ENCODE measurements around the gene GALNT5. TPM values are rescaled to one million over a fixed set of nuclear protein-coding genes. Genes with fewer than 3 reads are reported as not detected.
A peak's percentile ranks its signal among the peaks of the same experiment; 100 is the strongest.

The GALNT5 gene
- total and polyA plus RNA-seq, 4 donors: under 0.01 to 5.3 (median 0.01) TPM; not detected in 1

DNA sequence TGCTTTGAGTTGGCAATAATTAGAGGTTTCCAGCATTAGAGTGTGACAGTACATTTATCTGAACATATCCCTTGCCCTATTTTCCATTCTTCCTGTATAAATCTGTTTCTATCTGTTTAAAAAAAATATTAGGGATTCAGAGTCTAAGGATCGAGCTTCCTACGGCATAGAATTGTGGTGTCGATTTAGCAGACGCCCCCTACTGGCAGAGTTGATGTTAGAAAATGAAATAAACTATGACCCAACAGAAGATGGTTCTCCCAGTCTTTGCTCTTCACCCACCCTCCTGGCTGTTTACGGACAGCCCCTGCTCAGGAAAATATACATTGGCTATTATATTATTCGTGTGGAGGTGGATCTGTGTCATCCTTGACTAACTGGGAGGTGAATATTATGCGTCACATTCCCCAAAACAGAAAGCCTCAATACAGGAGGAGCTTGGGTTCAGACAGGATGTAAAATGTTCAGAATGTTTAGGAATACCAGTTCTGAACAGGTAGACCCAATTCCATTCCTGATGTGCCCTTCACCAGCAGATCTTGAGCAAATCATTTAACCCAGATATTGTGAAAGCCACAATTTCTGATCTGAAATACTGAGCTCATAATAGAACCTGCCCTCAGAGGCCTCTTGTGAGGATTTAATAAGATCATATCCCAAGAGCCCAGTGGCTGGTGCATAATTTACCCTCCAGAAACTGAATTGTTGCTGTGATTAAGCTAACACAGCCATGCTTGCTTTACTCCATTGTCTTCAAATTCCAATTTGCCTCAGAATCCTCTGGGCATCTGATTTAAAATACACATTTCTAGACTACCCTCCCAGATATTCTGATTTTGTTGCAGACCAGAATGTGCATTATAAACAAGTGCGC is 78.9 kb downstream of the GALNT5 start:
- Histone ChIP-seq H3K9me3 (ENCODE audit: control insufficient read depth in 4 of 4, low read length in 3 of 4) (no peaks in the 10 kb centered on the region), H3K4me3 (ENCODE audit: low read depth in 1 of 3, low read length in 3 of 3) (no peak overlapping the region), H3K27me3 (ENCODE audit: control insufficient read depth in 4 of 4, insufficient read depth in 4 of 4, low read length in 3 of 4) (no peaks in the 10 kb centered on the region), H3K4me1 (ENCODE audit: control insufficient read depth in 4 of 4, insufficient read depth in 4 of 4, low read length in 3 of 4) (no peaks in the 10 kb centered on the region), H3K36me3 (ENCODE audit: control insufficient read depth in 4 of 4, insufficient read depth in 3 of 4, low read depth in 1 of 4, low read length in 3 of 4) (no peaks in the 10 kb centered on the region), H3K27ac (ENCODE audit: low read depth in 1 of 2, low read length in 2 of 2) (no peak overlapping the region), H3K9ac (ENCODE audit: low read depth in 1 of 2, low read length in 2 of 2) (no peak overlapping the region)
- WGBS: 33% methylated on average over 8 of the region's 8 CpGs
- DNase-seq (ENCODE audit: low spot score): peak; percentile 38
- TF ChIP-seq NR2F2 (IDR thresholded peaks at IDR 0.05) (no peak), REST (IDR thresholded peaks at IDR 0.05) (no peak), HNF4G (IDR thresholded peaks at IDR 0.05) (no peak), FOXA1 (IDR thresholded peaks at IDR 0.05) (no peak), ATF3 (IDR thresholded peaks at IDR 0.05) (no peak), HNF4A (conservative IDR thresholded peaks at IDR 0.05) (peak in 1 of 2 donors; percentile 13), GABPA (IDR thresholded peaks at IDR 0.05 in 1 of 2, conservative IDR thresholded peaks at IDR 0.05 in 1 of 2) (no peak), RAD21 (IDR thresholded peaks at IDR 0.05) (peak; percentile 68 to 75), ZBTB33 (IDR thresholded peaks at IDR 0.05) (no peak), CTCF (IDR thresholded peaks at IDR 0.05; ENCODE audit: low read depth, low read length, missing input control) (peak; percentile 50), JUND (IDR thresholded peaks at IDR 0.05) (no peak), FOXA2 (IDR thresholded peaks at IDR 0.05) (no peak), EGR1 (IDR thresholded peaks at IDR 0.05; ENCODE audit: low read depth in 2 of 2) (no peak), YY1 (IDR thresholded peaks at IDR 0.05) (no peak)

GRCh38 chr2:157337978-157338377 is 80.5 kb downstream of the GALNT5 start:
- Histone ChIP-seq H3K9me3 (ENCODE audit: control insufficient read depth in 4 of 4, low read length in 3 of 4) (peaks cover 0 to 3% (median 2%) of the 10 kb centered on the region in 4 donors), H3K9ac (ENCODE audit: low read depth in 1 of 2, low read length in 2 of 2) (no peak overlapping the region), H3K4me1 (ENCODE audit: control insufficient read depth in 4 of 4, insufficient read depth in 4 of 4, low read length in 3 of 4) (no peaks in the 10 kb centered on the region), H3K36me3 (ENCODE audit: control insufficient read depth in 4 of 4, insufficient read depth in 3 of 4, low read depth in 1 of 4, low read length in 3 of 4) (no peaks in the 10 kb centered on the region), H3K27ac (ENCODE audit: low read depth in 1 of 2, low read length in 2 of 2) (no peak overlapping the region), H3K27me3 (ENCODE audit: control insufficient read depth in 4 of 4, insufficient read depth in 4 of 4, low read length in 3 of 4) (no peaks in the 10 kb centered on the region), H3K4me3 (ENCODE audit: low read depth in 1 of 3, low read length in 3 of 3) (no peak overlapping the region)
- 73% methylated on average over 3 of the region's 3 CpGs for WGBS
- TF ChIP-seq NR2F2 (IDR thresholded peaks at IDR 0.05) (no peak), EGR1 (IDR thresholded peaks at IDR 0.05; ENCODE audit: low read depth in 2 of 2) (no peak), ATF3 (IDR thresholded peaks at IDR 0.05) (no peak), GABPA (IDR thresholded peaks at IDR 0.05 in 1 of 2, conservative IDR thresholded peaks at IDR 0.05 in 1 of 2) (no peak)
- TF ChIP-seq, protein P1, sequence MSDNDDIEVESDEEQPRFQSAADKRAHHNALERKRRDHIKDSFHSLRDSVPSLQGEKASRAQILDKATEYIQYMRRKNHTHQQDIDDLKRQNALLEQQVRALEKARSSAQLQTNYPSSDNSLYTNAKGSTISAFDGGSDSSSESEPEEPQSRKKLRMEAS (IDR thresholded peaks at IDR 0.05): no peak
- DNase-seq (ENCODE audit: low spot score): no peak
